Prostate gland (tissue), 2 donors: Measurements from ENCODE around the gene CELF2. TPM values are rescaled to one million over a fixed set of nuclear protein-coding genes. Genes with fewer than 3 reads are reported as not detected.

Source experiments
- DNase-seq: peaks from one replicate; pipeline ENCODE4 v3.0.0-alpha.2; 2019; ENCODE audit warnings: low spot score
- H3K27ac ChIP-seq, 2 donors: fragments of 200-600 bp; sonication (generic); 2 replicates each; pipeline ENCODE4 v1.5.1; 2017 to 2019
- H3K27me3 ChIP-seq: fragments of 200-600 bp; sonication (generic); replicated peaks from 2 replicates; pipeline ENCODE4 v1.5.1; 2019; ENCODE audit not compliant: insufficient read depth
- H3K36me3 ChIP-seq, 2 donors: fragments of 200-600 bp; sonication (generic); 1 replicate in 1 of 2; 2 replicates in 1 of 2; pipeline versions ENCODE4 v1.5.1 to v1.8.1; 2017 to 2019
- H3K4me1 ChIP-seq: fragments of 200-600 bp; sonication (generic); replicated peaks from 2 replicates; pipeline ENCODE4 v1.5.1; 2019
- H3K4me3 ChIP-seq, 2 donors: fragments of 200-600 bp; sonication (generic); 2 replicates each; pipeline ENCODE4 v1.5.1; 2017 to 2019
- H3K9me3 ChIP-seq: fragments of 200-600 bp; sonication (generic); 2 replicates; pipeline ENCODE4 v1.5.1; 2017
- CTCF ChIP-seq, 4 experiments: fragments of 200-600 bp in 2 of 4; fragments of 450-650 bp in 2 of 4; sonication (generic) in 2 of 4; IDR thresholded peaks; 1 replicate in 3 of 4; 2 replicates in 1 of 4; pipeline ENCODE4 v1.5.1; 2016 to 2019; ENCODE audit warnings: antibody characterized with exemption in 4 of 4, mild to moderate bottlenecking in 2 of 4, moderate library complexity in 2 of 4
- POLR2A ChIP-seq: fragments of 450-650 bp; IDR thresholded peaks from one replicate; pipeline ENCODE4 v1.6.1; 2016; ENCODE audit warnings: antibody characterized with exemption, mild to moderate bottlenecking
- POLR2AphosphoS5 ChIP-seq: sonication (generic); formaldehyde crosslinking; IDR thresholded peaks from one replicate; pipeline ENCODE4 v1.6.1; 2017; ENCODE audit warnings: antibody characterized with exemption
- WGBS: methylation state at CpG from one replicate; pipeline ENCODE4 v1.1.5; 2018; 5-methylcytosine and 5-hydroxymethylcytosine counted together
- intact Hi-C: fragments of 100-400 bp; cut with DNase I; formaldehyde crosslinking; loops from one replicate; pipeline ENCODE4 v1.14.2; 2022
- total RNA-seq, 2 donors: library from RNA; depleted of rRNA; stranded (reverse); fragments of >200 nt; gene quantifications; one replicate each; pipeline ENCODE4 v1.1.0, GENCODE V29; 2016

The CELF2 gene
- total RNA-seq, 2 donors from 2014 or later: 19.2 to 43.2 TPM

GRCh38 chr10:11299125-11299524 lies 281.5 kb downstream of the CELF2 start:
- H3K4me1 ChIP-seq: no peaks in the 10 kb centered on the region
- TF ChIP-seq POLR2A: no peak
- TF ChIP-seq CTCF (IDR thresholded peaks at IDR 0.05): no peak
- no peak for TF ChIP-seq POLR2AphosphoS5
- no peak for DNase-seq
- intact Hi-C loops: no loop called here
- no peak overlapping the region for H3K27ac ChIP-seq
- no peaks in the 10 kb centered on the region for H3K9me3 ChIP-seq
- no peaks in the 10 kb centered on the region for H3K27me3 ChIP-seq
- no peak overlapping the region for H3K4me3 ChIP-seq
- no peaks in the 10 kb centered on the region for H3K36me3 ChIP-seq
- 91% methylated on average over 11 of the region's 11 CpGs for WGBS

DNA sequence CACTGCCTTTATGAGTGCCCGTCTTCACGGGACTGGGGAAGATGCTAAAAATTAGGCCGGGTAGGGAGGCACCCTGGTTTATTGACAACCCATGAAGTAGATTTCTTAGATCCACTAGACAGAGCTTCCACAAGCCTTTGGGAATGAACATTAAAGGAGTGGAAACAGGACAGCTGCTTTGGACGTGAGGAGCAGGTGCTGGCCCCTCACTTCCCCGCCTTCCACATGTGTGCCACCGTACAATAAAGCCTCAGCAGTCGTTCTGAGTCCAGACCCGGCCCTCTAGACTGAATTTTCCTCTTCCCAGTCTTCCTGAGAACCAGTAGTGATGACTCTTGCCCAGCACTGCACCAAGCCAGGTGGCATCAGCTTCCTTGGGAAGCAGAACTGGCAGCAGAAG lies 282.4 kb downstream of the CELF2 start:
- 89% methylated on average over 8 of the region's 8 CpGs for WGBS
- H3K27ac ChIP-seq: no peak overlapping the region
- intact Hi-C loops: loop anchor here (10.0 kb wide), 1 partner anchor 1565 kb away; no protein-coding TSS in a partner anchor
- no peak for TF ChIP-seq POLR2AphosphoS5
- H3K9me3 ChIP-seq: no peaks in the 10 kb centered on the region
- DNase-seq: no peak
- H3K4me1 ChIP-seq: no peaks in the 10 kb centered on the region
- no peaks in the 10 kb centered on the region for H3K36me3 ChIP-seq
- no peaks in the 10 kb centered on the region for H3K27me3 ChIP-seq
- H3K4me3 ChIP-seq: no peak overlapping the region

- Histone ChIP-seq H3K4me3 (no peak overlapping the region), H3K36me3 (no peaks in the 10 kb centered on the region), H3K4me1 (no peaks in the 10 kb centered on the region), H3K27ac (no peak overlapping the region), H3K9me3 (no peaks in the 10 kb centered on the region), H3K27me3 (no peaks in the 10 kb centered on the region)
- no peak for DNase-seq
- intact Hi-C loops: loop anchor here (10.0 kb wide), 1 partner anchor 1566 kb away; no protein-coding TSS in a partner anchor
- TF ChIP-seq POLR2AphosphoS5 (no peak), POLR2A (no peak), CTCF (IDR thresholded peaks at IDR 0.05) (no peak)
- 70% methylated on average over 14 of the region's 14 CpGs for WGBS
Observed at GRCh38 chr10:11300563-11300962, 282.9 kb downstream of the CELF2 start.

GRCh38 chr10:11301571-11302111 lies 284.0 kb downstream of the CELF2 start:
- no peaks in the 10 kb centered on the region for H3K9me3 ChIP-seq
- H3K27me3 ChIP-seq: no peaks in the 10 kb centered on the region
- no peaks in the 10 kb centered on the region for H3K4me1 ChIP-seq
- H3K4me3 ChIP-seq: no peak overlapping the region
- 89% methylated on average over 18 of the region's 22 CpGs for WGBS
- H3K27ac ChIP-seq: no peak overlapping the region
- no peak for DNase-seq
- intact Hi-C loops: loop anchor here (10.0 kb wide), 1 partner anchor 1567 kb away; no protein-coding TSS in a partner anchor
- TF ChIP-seq POLR2AphosphoS5 (no peak), CTCF (IDR thresholded peaks at IDR 0.05) (no peak), POLR2A (no peak)
- no peaks in the 10 kb centered on the region for H3K36me3 ChIP-seq

DNA sequence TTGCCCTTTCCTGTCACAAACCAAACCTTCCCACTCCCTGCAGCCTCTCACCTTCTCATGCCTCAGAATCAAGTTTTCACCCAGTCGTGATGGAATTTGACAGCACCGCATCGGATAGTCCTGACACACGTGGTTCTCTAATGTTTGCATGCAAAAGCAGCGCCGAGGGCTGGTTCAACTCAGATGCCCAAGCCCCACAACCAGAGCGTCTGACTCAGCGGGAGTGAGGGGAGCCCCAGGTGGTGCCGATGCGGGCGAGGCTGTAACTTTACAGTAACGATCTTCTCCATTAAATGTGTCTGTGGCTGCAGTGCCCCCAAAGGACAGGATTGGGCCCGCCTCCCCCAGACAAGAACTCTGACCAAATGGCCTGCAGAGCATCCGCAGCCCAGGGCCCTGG lies 284.5 kb downstream of the CELF2 start:
- Histone ChIP-seq H3K27me3 (no peaks in the 10 kb centered on the region), H3K4me1 (no peaks in the 10 kb centered on the region), H3K4me3 (no peak overlapping the region), H3K36me3 (no peaks in the 10 kb centered on the region), H3K9me3 (no peaks in the 10 kb centered on the region), H3K27ac (no peak overlapping the region)
- 96% methylated on average over 14 of the region's 14 CpGs for WGBS
- TF ChIP-seq POLR2AphosphoS5 (no peak), CTCF (IDR thresholded peaks at IDR 0.05) (no peak), POLR2A (no peak)
- DNase-seq: no peak
- intact Hi-C loops: loop anchor here (10.0 kb wide), 1 partner anchor 1567 kb away; no protein-coding TSS in a partner anchor
